Pancreas (tissue), 10 donors: ENCODE data around the gene COPZ1. TPM values are rescaled to one million over a fixed set of nuclear protein-coding genes. Genes with fewer than 3 reads are reported as not detected.

ENCODE experiments used
- ATAC-seq, 4 donors: fragments of 200-7000 bp; cut with Tn5 transposase; one replicate each; pipeline versions ENCODE4 v1.8.0 to v1.9.1; 2020; ENCODE audit warnings: mild to moderate bottlenecking in 4 of 4, moderate library complexity in 4 of 4
- DNase-seq, 6 donors: peaks; one replicate each; pipeline ENCODE4 v3.0.0-alpha.2; 2020
- FAIRE-seq: peaks from 2 replicates; lab custom pipeline; 2012; peaks lifted over from hg19 to GRCh38; lab: Jason Lieb, UNC
- H3K27ac ChIP-seq, 4 donors: fragments of 200-600 bp; sonication (generic); 1 replicate in 3 of 4; 2 replicates in 1 of 4; pipeline versions ENCODE4 v1.5.0 to v1.8.0; 2020
- H3K27me3 ChIP-seq, 4 donors: fragments of 200-600 bp; one replicate each; pipeline ENCODE4 v1.8.0; 2021
- H3K36me3 ChIP-seq, 3 donors: fragments of 200-600 bp; sonication (generic) in 1 of 3; one replicate each; pipeline versions ENCODE4 v1.5.0 to v1.8.0; 2020 to 2021
- H3K4me1 ChIP-seq, 3 donors: fragments of 200-600 bp; one replicate each; pipeline ENCODE4 v1.8.0; 2021
- H3K4me3 ChIP-seq, 4 donors: fragments of 200-600 bp; sonication (generic) in 2 of 4; one replicate each; pipeline versions ENCODE4 v1.5.0 to v1.8.0; 2020 to 2021
- H3K9me3 ChIP-seq, 4 donors: fragments of 200-600 bp; one replicate each; pipeline ENCODE4 v1.8.0; 2021
- CTCF ChIP-seq, 4 donors: fragments of 200-600 bp; sonication (generic) in 3 of 4; IDR thresholded peaks; one replicate each; pipeline versions ENCODE4 v1.5.0 to v1.8.0; 2021; ENCODE audit warnings: antibody characterized with exemption in 4 of 4
- WGBS, 2 donors: extraction: QIAGEN DNeasy Blood & Tissue Kit; methylation state at CpG; one replicate each; pipeline ENCODE4 v1.1.7; 2013; 5-methylcytosine and 5-hydroxymethylcytosine counted together
- intact Hi-C, 3 donors: fragments of 100-400 bp; cut with DNase I; formaldehyde crosslinking; loops; one replicate each; pipeline versions ENCODE4 v1.11.1 to v1.14.2; 2022
- polyA plus RNA-seq, 2 donors: library from polyadenylated mRNA; stranded (reverse); fragments of 200-250 nt; gene quantifications; one replicate each; pipeline ENCODE4 v1.2.3, GENCODE V29; 2013
- total RNA-seq, 6 donors: library from RNA; stranded (reverse); fragmentation: NEBNext Ultra II Directional in 4 of 6; extraction: Animal tissue kit (Norgen Biotek cat#: 25700) in 4 of 6; gene quantifications; one replicate each; pipeline versions ENCODE4 v1.2.1 to v1.2.4, GENCODE V29; 2021 to 2023
- donor health status: healthy with polysubstance abuse.
- donor health status: DM: no; HTN: no; CAD: no; lungs with moderate emphysema.
- donor health status: DM: no; HTN: no; CAD: no.
- donor health status: control.
- donor health status: control.
- donor health status: Bipolar disorder and iron deficiency.
- donor health status: DM: yes; HTN: yes; CAD: no.
- donor health status: DM: no; HTN: no; CAD: no.
- donor health status: DM: no; HTN: no; CAD: no.
- donor health status: DM: yes; HTN: yes; CAD: no.

The COPZ1 gene
- total and polyA plus RNA-seq, 8 donors = 44.6 to 115 (median 106) TPM

- H3K27ac ChIP-seq = no peak overlapping the region
- H3K27me3 ChIP-seq = no peaks in the 10 kb centered on the region
- intact Hi-C loops = no loop called here
- H3K4me1 ChIP-seq = no peaks in the 10 kb centered on the region
- no peak for FAIRE-seq
- H3K4me3 ChIP-seq = no peak overlapping the region
- peaks cover 0 to 15% (median 2%) of the 10 kb centered on the region in 3 donors for H3K36me3 ChIP-seq
- no peak for DNase-seq
- TF ChIP-seq CTCF (IDR thresholded peaks at IDR 0.05) = no peak
- no peak for ATAC-seq
- H3K9me3 ChIP-seq = no peaks in the 10 kb centered on the region
These were observed 70.6 kb downstream of the COPZ1 start for GRCh38 chr12:54395545-54395944.

GRCh38 chr12:54397157-54397556 is 72.2 kb downstream of the COPZ1 start:
- Histone ChIP-seq H3K27me3 (no peaks in the 10 kb centered on the region), H3K4me3 (no peak overlapping the region), H3K4me1 (no peaks in the 10 kb centered on the region), H3K27ac (no peak overlapping the region), H3K36me3 (peaks cover 0 to 26% (median 10%) of the 10 kb centered on the region in 3 donors), H3K9me3 (no peaks in the 10 kb centered on the region)
- no peak for DNase-seq
- no peak for FAIRE-seq
- TF ChIP-seq CTCF (IDR thresholded peaks at IDR 0.05) = no peak
- intact Hi-C loops = no loop called here
- no peak for ATAC-seq
- 86% methylated on average over 1 of the region's 1 CpG for WGBS, 2 donors

GRCh38 chr12:54398218-54398617 is 73.3 kb downstream of the COPZ1 start:
- FAIRE-seq (no peak), DNase-seq (no peak), ATAC-seq (no peak)
- 81 to 85% methylated on average over 2 of the region's 2 CpGs for WGBS, 2 donors
- H3K9me3 ChIP-seq = no peaks in the 10 kb centered on the region
- no peak for TF ChIP-seq CTCF (IDR thresholded peaks at IDR 0.05)
- no peak overlapping the region for H3K27ac ChIP-seq
- intact Hi-C loops = no loop called here
- H3K27me3 ChIP-seq = no peaks in the 10 kb centered on the region
- no peak overlapping the region for H3K4me3 ChIP-seq
- no peaks in the 10 kb centered on the region for H3K4me1 ChIP-seq
- H3K36me3 ChIP-seq = peaks cover 0 to 36% (median 8%) of the 10 kb centered on the region in 3 donors

GRCh38 chr12:54398995-54399793 is 74.3 kb downstream of the COPZ1 start:
- no peaks in the 10 kb centered on the region for H3K9me3 ChIP-seq
- no peak overlapping the region for H3K4me3 ChIP-seq
- DNase-seq (peak; percentile 64 to 92 (median 86)), ATAC-seq (peak; percentile 84 to 97 (median 94)), FAIRE-seq (no peak)
- no peaks in the 10 kb centered on the region for H3K4me1 ChIP-seq
- peak; percentile 86 to 95 (median 93) for TF ChIP-seq CTCF (IDR thresholded peaks at IDR 0.05)
- H3K36me3 ChIP-seq = peaks cover 0 to 40% (median 8%) of the 10 kb centered on the region in 3 donors
- H3K27ac ChIP-seq = no peak overlapping the region
- intact Hi-C loops = no loop called here
- H3K27me3 ChIP-seq = no peaks in the 10 kb centered on the region
- 66 to 70% methylated on average over 8 of the region's 8 CpGs for whole genome bisulfite sequencing, 2 donors

GRCh38 chr12:54401119-54401518 is 76.2 kb downstream of the COPZ1 start:
- no peaks in the 10 kb centered on the region for H3K9me3 ChIP-seq
- ATAC-seq (no peak), FAIRE-seq (no peak), DNase-seq (no peak)
- no peak for TF ChIP-seq CTCF (IDR thresholded peaks at IDR 0.05)
- intact Hi-C loops = loop anchor here in 2 of 3 donors (5.0 kb wide), 1 partner anchor 36 kb away; no protein-coding TSS in a partner anchor
- no peak overlapping the region for H3K27ac ChIP-seq
- H3K36me3 ChIP-seq = peaks cover 0 to 40% (median 8%) of the 10 kb centered on the region in 3 donors
- 89 to 95% methylated on average over 2 of the region's 2 CpGs for WGBS, 2 donors
- H3K27me3 ChIP-seq = no peaks in the 10 kb centered on the region
- no peak overlapping the region for H3K4me3 ChIP-seq
- H3K4me1 ChIP-seq = no peaks in the 10 kb centered on the region
